ENCODE results near the gene STAC2. TPM values are rescaled to one million over a fixed set of nuclear protein-coding genes. Genes with fewer than 3 reads are reported as not detected.

Gene STAC2
- polyA plus RNA-seq, 3 donors: not detected

GRCh38 chr17:39186481-39187002, 39.2 kb downstream of the STAC2 start:
- Histone ChIP-seq H3K9me3 (replicated peaks in 1 of 2; ENCODE audit: control insufficient read depth in 1 of 2, insufficient read depth in 1 of 2, low read length in 2 of 2) (no peaks in the 10 kb centered on the region), H3K36me3 (replicated peaks in 1 of 2; ENCODE audit: control insufficient read depth in 1 of 2, insufficient read depth in 2 of 2, low read length in 2 of 2) (peaks cover 52 to 70% of the 10 kb centered on the region in 2 donors), H4K20me1 (ENCODE audit: insufficient read depth, low read length) (no peaks in the 10 kb centered on the region), H3K4me3 (replicated peaks in 1 of 3; ENCODE audit: low read depth in 2 of 3, low read length in 3 of 3) (no peak overlapping the region), H3K9ac (ENCODE audit: insufficient read depth, low read length, poor library complexity, severe bottlenecking) (no peak overlapping the region), H3K79me2 (ENCODE audit: insufficient read depth, low read length) (no peaks in the 10 kb centered on the region), H3K27ac (ENCODE audit: low read depth in 1 of 2, low read length in 2 of 2) (no peak overlapping the region), H3K27me3 (ENCODE audit: control insufficient read depth in 2 of 2, insufficient read depth in 2 of 2, low read length in 2 of 2) (no peaks in the 10 kb centered on the region), H3K4me1 (ENCODE audit: control insufficient read depth in 1 of 2, insufficient read depth in 2 of 2, low read length in 2 of 2) (no peaks in the 10 kb centered on the region), H2AFZ (ENCODE audit: insufficient read depth, low read depth, low read length, poor library complexity, severe bottlenecking) (no peak overlapping the region), H3K4me2 (replicated peaks; ENCODE audit: extremely low read depth, low read length, poor library complexity, severe bottlenecking) (no peak overlapping the region)
- 95% methylated on average over 6 of the region's 15 CpGs for WGBS (ENCODE audit: insufficient coverage)
- TF ChIP-seq CTCF (IDR thresholded peaks at IDR 0.05): no peak
- H3K9me3 Mint-ChIP-seq: peaks cover 0 to 6% (median 0%) of the 10 kb centered on the region in 7 donors
- H3K4me1 Mint-ChIP-seq: peaks cover 7% of the 10 kb centered on the region
- peaks cover 0 to 4% (median 2%) of the 10 kb centered on the region in 3 donors for H3K27me3 Mint-ChIP-seq (ENCODE audit: low read depth in 3 of 3)
- peaks cover 41 to 79% of the 10 kb centered on the region in 2 donors for H3K36me3 Mint-ChIP-seq
- intact Hi-C loops (cut with micrococcal nuclease): no loop called here
- no peak overlapping the region for H3K4me3 Mint-ChIP-seq
- no peak overlapping the region for H3K27ac Mint-ChIP-seq
- no peak for DNase-seq

- Histone ChIP-seq H2AFZ (ENCODE audit: insufficient read depth, low read depth, low read length, poor library complexity, severe bottlenecking) (no peak overlapping the region), H3K4me1 (ENCODE audit: control insufficient read depth in 1 of 2, insufficient read depth in 2 of 2, low read length in 2 of 2) (no peaks in the 10 kb centered on the region), H3K36me3 (replicated peaks in 1 of 2; ENCODE audit: control insufficient read depth in 1 of 2, insufficient read depth in 2 of 2, low read length in 2 of 2) (peaks cover 55 to 65% of the 10 kb centered on the region in 2 donors), H4K20me1 (ENCODE audit: insufficient read depth, low read length) (no peaks in the 10 kb centered on the region), H3K9ac (ENCODE audit: insufficient read depth, low read length, poor library complexity, severe bottlenecking) (no peak overlapping the region), H3K27ac (ENCODE audit: low read depth in 1 of 2, low read length in 2 of 2) (no peak overlapping the region), H3K4me3 (replicated peaks in 1 of 3; ENCODE audit: low read depth in 2 of 3, low read length in 3 of 3) (no peak overlapping the region), H3K27me3 (ENCODE audit: control insufficient read depth in 2 of 2, insufficient read depth in 2 of 2, low read length in 2 of 2) (no peaks in the 10 kb centered on the region), H3K9me3 (replicated peaks in 1 of 2; ENCODE audit: control insufficient read depth in 1 of 2, insufficient read depth in 1 of 2, low read length in 2 of 2) (no peaks in the 10 kb centered on the region), H3K79me2 (ENCODE audit: insufficient read depth, low read length) (no peaks in the 10 kb centered on the region), H3K4me2 (replicated peaks; ENCODE audit: extremely low read depth, low read length, poor library complexity, severe bottlenecking) (no peak overlapping the region)
- TF ChIP-seq CTCF (IDR thresholded peaks at IDR 0.05): no peak
- Mint-ChIP-seq H3K36me3 (peaks cover 42 to 78% of the 10 kb centered on the region in 2 donors), H3K27me3 (ENCODE audit: low read depth in 3 of 3) (peaks cover 0 to 4% (median 2%) of the 10 kb centered on the region in 3 donors), H3K9me3 (peaks cover 0 to 6% (median 0%) of the 10 kb centered on the region in 7 donors), H3K27ac (no peak overlapping the region), H3K4me1 (peaks cover 8% of the 10 kb centered on the region), H3K4me3 (no peak overlapping the region)
- no peak for DNase-seq
- intact Hi-C loops (cut with micrococcal nuclease): no loop called here
- WGBS (ENCODE audit: insufficient coverage): 92% methylated on average over 2 of the region's 10 CpGs
Measured at GRCh38 chr17:39183720-39184119, 42.0 kb downstream of the STAC2 start.

All from CD14-positive monocyte (primary cell).